H9 (cell line): Measurements from ENCODE around the gene THBS4. TPM values are rescaled to one million over a fixed set of nuclear protein-coding genes. Genes with fewer than 3 reads are reported as not detected.

Source experiments
- DNase-seq: peaks from one replicate; pipeline ENCODE4 v3.0.0-alpha.2; 2017
- H2AFZ ChIP-seq: one replicate; pipeline ENCODE4 v1.6.1; 2013; ENCODE audit warnings: mild to moderate bottlenecking, low read length, control low read depth, moderate library complexity
- H2AK5ac ChIP-seq: 2 replicates; pipeline ENCODE4 v1.6.1; 2013; ENCODE audit warnings: low read length, control low read depth, mixed read lengths; ENCODE audit not compliant: insufficient read length
- H2BK120ac ChIP-seq: one replicate; pipeline ENCODE4 v1.6.1; 2013; ENCODE audit warnings: low read depth, mild to moderate bottlenecking, low read length, control low read depth, inconsistent platforms; ENCODE audit not compliant: poor library complexity, severe bottlenecking
- H2BK12ac ChIP-seq: 2 replicates; pipeline ENCODE4 v1.6.1; 2013; ENCODE audit warnings: low read length, control low read depth, mixed read lengths, low read depth; ENCODE audit not compliant: insufficient read length
- H2BK15ac ChIP-seq: 2 replicates; pipeline ENCODE4 v1.6.1; 2013; ENCODE audit warnings: low read depth, low read length, control low read depth
- H2BK20ac ChIP-seq: one replicate; pipeline ENCODE4 v1.6.1; 2013; ENCODE audit warnings: low read depth, mild to moderate bottlenecking, low read length, control low read depth, inconsistent platforms; ENCODE audit not compliant: poor library complexity, severe bottlenecking
- H2BK5ac ChIP-seq: 2 replicates; pipeline ENCODE4 v1.6.1; 2013; ENCODE audit warnings: low read length, control low read depth, mixed read lengths; ENCODE audit not compliant: insufficient read length
- H3K14ac ChIP-seq: 2 replicates; pipeline ENCODE4 v1.6.1; 2013; ENCODE audit warnings: low read length, control low read depth; ENCODE audit not compliant: insufficient read depth
- H3K18ac ChIP-seq: 2 replicates; pipeline ENCODE4 v1.6.1; 2013; ENCODE audit warnings: low read depth, mild to moderate bottlenecking, mixed read lengths, low read length, control low read depth; ENCODE audit not compliant: insufficient read length
- H3K23ac ChIP-seq: 2 replicates; pipeline ENCODE4 v1.6.1; 2013; ENCODE audit warnings: low read length, control low read depth, mixed read lengths, low read depth; ENCODE audit not compliant: insufficient read length
- H3K23me2 ChIP-seq: 2 replicates; pipeline ENCODE4 v1.6.1; 2013; ENCODE audit warnings: low read depth, mild to moderate bottlenecking, mixed read lengths, low read length, control low read depth; ENCODE audit not compliant: insufficient read length, poor library complexity, severe bottlenecking
- H3K27ac ChIP-seq: 2 replicates; pipeline ENCODE4 v1.5.1; 2013; ENCODE audit warnings: low read length, control low read depth, mixed read lengths, low read depth; ENCODE audit not compliant: insufficient read length
- H3K27me3 ChIP-seq: 2 replicates; pipeline ENCODE4 v1.6.1; 2013; ENCODE audit warnings: low read length, control low read depth, inconsistent platforms; ENCODE audit not compliant: insufficient read depth
- H3K4ac ChIP-seq: 2 replicates; pipeline ENCODE4 v1.6.1; 2013; ENCODE audit warnings: low read depth, mild to moderate bottlenecking, control low read depth, inconsistent platforms, low read length, moderate library complexity
- H3K4me1 ChIP-seq: 2 replicates; pipeline ENCODE4 v1.6.1; 2013; ENCODE audit warnings: low read length, control low read depth, inconsistent platforms; ENCODE audit not compliant: insufficient read depth
- H3K4me2 ChIP-seq: 2 replicates; pipeline ENCODE4 v1.6.1; 2013; ENCODE audit warnings: low read length, control low read depth, mixed read lengths; ENCODE audit not compliant: insufficient read length, insufficient read depth
- H3K56ac ChIP-seq: 2 replicates; pipeline ENCODE4 v1.6.1; 2013; ENCODE audit warnings: low read depth, mild to moderate bottlenecking, mixed read lengths, low read length, control low read depth; ENCODE audit not compliant: insufficient read length
- H3K79me1 ChIP-seq: 2 replicates; pipeline ENCODE4 v1.6.1; 2013; ENCODE audit warnings: low read depth, mild to moderate bottlenecking, moderate library complexity, low read length, control low read depth, inconsistent platforms; ENCODE audit not compliant: insufficient read depth, poor library complexity, severe bottlenecking
- H3K79me2 ChIP-seq: 2 replicates; pipeline ENCODE4 v1.6.1; 2013; ENCODE audit warnings: low read length, control low read depth, inconsistent platforms; ENCODE audit not compliant: insufficient read depth
- H3K9ac ChIP-seq: 2 replicates; pipeline ENCODE4 v1.6.1; 2013; ENCODE audit warnings: low read length, control low read depth, mixed read lengths; ENCODE audit not compliant: insufficient read length; ENCODE audit errors: extremely low read depth
- H3K9me3 ChIP-seq: one replicate; pipeline ENCODE4 v1.6.1; 2013; ENCODE audit warnings: low read depth, low read length, inconsistent platforms; ENCODE audit not compliant: control insufficient read depth
- H3T11ph ChIP-seq: one replicate; pipeline ENCODE4 v1.6.1; 2013; ENCODE audit warnings: mild to moderate bottlenecking, low read length, control low read depth, inconsistent platforms
- H4K20me1 ChIP-seq: one replicate; pipeline ENCODE4 v1.6.1; 2013; ENCODE audit not compliant: control insufficient read depth, insufficient read length, insufficient read depth
- H4K5ac ChIP-seq: 2 replicates; pipeline ENCODE4 v1.6.1; 2013; ENCODE audit warnings: low read depth, mild to moderate bottlenecking, mixed read lengths, low read length, control low read depth; ENCODE audit not compliant: insufficient read length
- H4K8ac ChIP-seq: replicated peaks from 2 replicates; pipeline ENCODE4 v1.6.1; 2013; ENCODE audit warnings: low read length, control low read depth, mixed read lengths, low read depth; ENCODE audit not compliant: insufficient read length
- H4K91ac ChIP-seq: 2 replicates; pipeline ENCODE4 v1.6.1; 2013; ENCODE audit warnings: low read depth, mild to moderate bottlenecking, moderate library complexity, mixed read lengths, low read length, control low read depth; ENCODE audit not compliant: insufficient read length
- H3K27ac Mint-ChIP-seq, 3 experiments: 2 replicates in 2 of 3; 3 replicates in 1 of 3; pipeline ENCODE4 v1.8.0; 2020 to 2021; ENCODE audit warnings: mixed read lengths in 3 of 3, mild to moderate bottlenecking in 1 of 3, moderate library complexity in 1 of 3
- H3K27me3 Mint-ChIP-seq: 2 replicates; pipeline ENCODE4 v1.8.0; 2021; ENCODE audit warnings: low read depth, mild to moderate bottlenecking, moderate library complexity, mixed read lengths
- H3K36me3 Mint-ChIP-seq, 3 experiments: 2 replicates in 2 of 3; 3 replicates in 1 of 3; pipeline ENCODE4 v1.8.0; 2020 to 2021; ENCODE audit warnings: low read depth in 3 of 3, mixed read lengths in 3 of 3; ENCODE audit not compliant: insufficient read depth in 1 of 3
- H3K4me1 Mint-ChIP-seq, 2 experiments: 2 replicates each; pipeline ENCODE4 v1.8.0; 2020; ENCODE audit warnings: mixed read lengths in 2 of 2
- H3K4me3 Mint-ChIP-seq, 2 experiments: 2 replicates in 1 of 2; 3 replicates in 1 of 2; pipeline ENCODE4 v1.8.0; 2020 to 2021; ENCODE audit warnings: mild to moderate bottlenecking in 2 of 2, mixed read lengths in 2 of 2, moderate library complexity in 1 of 2
- H3K9me3 Mint-ChIP-seq, 2 experiments: 2 replicates in 1 of 2; 3 replicates in 1 of 2; pipeline ENCODE4 v1.8.0; 2020; ENCODE audit warnings: mild to moderate bottlenecking in 2 of 2, mixed read lengths in 2 of 2, moderate library complexity in 1 of 2
- CTCF ChIP-seq: fragments of 200-600 bp; sonication (generic); conservative IDR thresholded peaks from 3 replicates; pipeline ENCODE4 v1.8.0; 2021; ENCODE audit warnings: antibody characterized with exemption, mild to moderate bottlenecking
- total RNA-seq: library from RNA; stranded (reverse); gene quantifications from 2 replicates; pipeline ENCODE4 v1.2.1, GENCODE V29; 2021

Gene THBS4
- total RNA-seq, 1 experiment from 2014 or later, result 19.0 TPM

DNA sequence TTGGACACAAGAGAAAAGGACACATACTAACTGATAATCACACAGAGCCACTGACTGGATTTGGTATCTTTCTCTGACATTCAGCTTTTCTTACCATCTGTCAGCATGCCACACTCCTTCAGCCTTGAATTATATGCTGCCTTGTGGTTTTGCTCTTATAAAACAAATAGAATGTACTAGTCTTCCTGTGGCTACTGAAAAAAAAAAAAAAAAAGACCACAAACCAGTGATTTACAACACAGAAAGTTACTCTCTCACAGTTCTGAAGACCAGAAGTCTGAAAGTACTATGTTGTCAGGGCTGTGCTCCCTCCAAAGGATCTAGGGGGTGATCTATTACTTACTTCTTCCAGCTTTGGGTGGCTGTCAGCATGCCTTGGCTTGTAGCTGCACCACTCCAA, 82.3 kb downstream of the THBS4 start:
- Histone ChIP-seq H2AFZ (no peak overlapping the region), H3T11ph (no peak overlapping the region), H3K27ac (no peak overlapping the region), H3K79me1 (no peaks in the 10 kb centered on the region), H3K18ac (no peak overlapping the region), H4K5ac (no peak overlapping the region), H3K27me3 (no peaks in the 10 kb centered on the region), H3K4me2 (no peak overlapping the region), H2BK20ac (no peak overlapping the region), H3K4ac (no peak overlapping the region), H4K20me1 (no peaks in the 10 kb centered on the region), H3K79me2 (no peaks in the 10 kb centered on the region), H3K9ac (no peak overlapping the region), H2BK15ac (no peak overlapping the region), H4K91ac (no peak overlapping the region), H3K9me3 (no peaks in the 10 kb centered on the region), H2BK5ac (no peak overlapping the region), H3K14ac (no peak overlapping the region), H3K23me2 (no peaks in the 10 kb centered on the region), H2BK12ac (no peak overlapping the region), H2AK5ac (no peak overlapping the region), H3K4me1 (no peaks in the 10 kb centered on the region), H3K23ac (no peak overlapping the region), H4K8ac (no peak overlapping the region), H3K56ac (no peak overlapping the region), H2BK120ac (no peak overlapping the region)
- Mint-ChIP-seq H3K9me3 (peaks cover 15 to 20% of the 10 kb centered on the region in 2 experiments; a peak in 4 of 5 replicates), H3K36me3 (peaks cover 11 to 19% (median 14%) of the 10 kb centered on the region in 3 experiments), H3K27me3 (no peaks in the 10 kb centered on the region; the same call in none of the 2 replicates), H3K4me3 (no peak overlapping the region), H3K4me1 (peaks cover 5 to 8% of the 10 kb centered on the region in 2 experiments), H3K27ac (no peak overlapping the region)
- no peak for DNase-seq
- TF ChIP-seq CTCF, result no peak
